Hematopoietic multipotent progenitor cell treated with erythropoietin and hydrocortisone succinate and interleukin-3 and kit ligand, for 8 days (in vitro differentiated cells): ENCODE measurements around the gene TPPP3.

Experiments
- DNase-seq: peaks from one replicate; pipeline ENCODE4 v3.0.0-alpha.2; 2015

TPPP3 gene

GRCh38 chr16:67403976-67404555, 10.8 kb upstream of the TPPP3 start:
- no peak for DNase-seq

DNA sequence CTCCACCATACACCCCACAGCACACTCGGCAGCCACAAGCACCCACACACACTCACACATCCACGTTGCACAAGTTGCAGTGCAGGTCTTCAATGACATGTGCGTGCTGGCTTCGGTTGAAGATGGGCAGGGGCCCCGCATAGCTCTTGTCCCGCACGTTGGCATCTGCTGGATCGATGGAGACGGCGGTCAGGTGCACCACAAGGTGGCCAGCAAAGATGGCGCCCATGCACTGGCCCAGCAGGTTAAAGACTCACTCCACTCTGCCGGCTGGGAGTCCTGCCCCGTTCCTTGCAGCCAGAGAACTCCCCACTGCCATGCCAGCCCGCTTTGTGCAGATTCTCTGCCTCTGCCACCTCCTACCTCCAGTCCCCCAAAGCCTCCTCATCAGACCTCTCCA, 7.6 kb upstream of the TPPP3 start:
- no peak for DNase-seq

GRCh38 chr16:67399749-67400704, 6.7 kb upstream of the TPPP3 start:
- DNase-seq: no peak

DNA sequence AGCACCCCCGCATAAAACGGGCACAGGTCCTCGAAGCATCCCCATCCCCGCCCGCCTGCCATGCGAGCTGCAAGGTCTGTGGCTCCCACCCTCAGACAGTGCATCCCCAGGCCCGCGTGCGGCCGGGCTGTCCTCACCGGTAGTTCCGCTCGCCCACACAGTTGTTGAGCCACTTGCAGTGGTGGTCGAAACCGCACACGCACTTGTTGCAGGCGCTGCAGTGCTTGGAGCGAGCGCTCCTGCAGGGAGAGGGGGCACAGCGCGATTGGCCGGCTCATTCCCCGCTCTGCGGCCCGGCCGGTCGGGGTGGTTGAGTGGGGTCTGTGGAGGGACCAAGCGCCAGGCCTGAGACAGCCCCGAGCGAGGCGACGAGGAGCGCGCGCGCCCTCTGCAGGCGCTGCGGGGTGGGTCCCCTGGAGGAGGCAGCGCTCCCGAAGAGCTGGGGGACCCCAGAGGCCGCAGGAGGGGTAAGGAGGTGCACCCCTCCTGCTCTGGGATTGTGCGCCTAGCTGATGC, 6.0 kb upstream of the TPPP3 start:
- peak; percentile 38 for DNase-seq

DNA sequence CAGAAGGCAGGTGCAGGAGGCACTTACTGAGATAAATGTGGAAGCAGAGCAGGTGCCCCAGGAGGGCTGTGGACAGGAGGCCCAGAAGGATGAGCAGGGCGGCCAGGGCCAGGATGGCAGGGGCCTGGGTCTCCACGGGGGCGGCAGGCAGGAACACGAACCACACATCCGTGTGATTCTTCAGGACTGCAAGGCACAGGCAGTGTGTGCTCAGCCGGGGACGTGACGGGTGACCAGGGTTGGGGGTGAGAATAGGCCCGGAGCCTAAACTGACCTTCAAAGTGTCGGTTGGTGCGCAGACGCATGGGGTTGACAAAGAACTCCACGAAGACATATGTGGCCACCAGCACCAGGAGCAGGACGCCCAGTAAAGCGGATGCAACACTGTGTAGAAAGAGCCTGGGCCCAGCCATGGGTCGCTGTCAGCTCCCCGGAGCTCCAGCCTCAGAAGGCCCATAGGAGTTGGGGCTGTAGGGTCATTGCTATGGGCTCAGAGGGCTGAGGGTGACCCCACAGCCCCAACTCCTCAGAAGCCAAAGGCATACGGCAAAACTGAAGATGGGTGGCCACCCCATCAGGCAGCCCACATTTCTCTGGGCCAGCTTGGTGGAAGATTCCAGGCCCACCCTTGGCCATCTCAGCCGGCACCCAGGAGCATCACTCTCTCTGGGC, 5.4 kb upstream of the TPPP3 start:
- DNase-seq: no peak

DNA sequence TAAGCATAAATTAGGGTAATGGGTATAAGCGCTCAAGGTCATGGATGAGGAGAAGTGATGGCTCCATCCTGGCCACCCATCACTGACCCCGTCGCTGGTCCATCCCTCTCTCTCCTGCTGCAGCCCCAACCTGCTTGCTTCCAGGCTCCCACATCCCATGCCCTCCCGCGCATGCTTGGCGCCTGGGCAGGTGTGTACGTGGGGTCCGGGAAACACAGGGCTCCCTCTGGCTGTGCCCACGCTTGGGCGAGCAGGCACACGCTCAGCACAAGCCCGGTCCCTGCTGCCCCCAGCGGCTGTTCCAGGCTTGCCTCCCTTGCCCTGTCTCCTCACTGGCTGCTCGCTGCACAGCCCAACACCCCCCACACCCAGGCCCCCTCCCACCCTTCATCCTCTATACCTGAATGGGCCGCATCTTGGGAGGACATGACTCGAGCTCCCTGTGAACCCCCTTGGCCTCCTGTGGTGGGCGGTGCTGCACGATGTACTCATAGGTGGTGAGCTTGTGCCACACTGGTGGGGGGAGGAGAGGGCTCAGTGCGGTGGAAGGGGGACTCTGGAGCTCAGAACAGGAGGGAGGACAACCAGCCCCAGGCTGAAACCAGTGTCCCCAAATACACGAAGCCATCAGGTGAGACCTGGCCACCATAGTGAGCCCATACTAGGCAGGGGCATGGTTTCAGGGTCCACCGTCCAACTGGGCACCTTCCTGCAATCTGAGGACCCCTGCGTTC, 4.7 kb upstream of the TPPP3 start:
- no peak for DNase-seq

GRCh38 chr16:67397036-67397801, 3.9 kb upstream of the TPPP3 start:
- DNase-seq: no peak

DNA sequence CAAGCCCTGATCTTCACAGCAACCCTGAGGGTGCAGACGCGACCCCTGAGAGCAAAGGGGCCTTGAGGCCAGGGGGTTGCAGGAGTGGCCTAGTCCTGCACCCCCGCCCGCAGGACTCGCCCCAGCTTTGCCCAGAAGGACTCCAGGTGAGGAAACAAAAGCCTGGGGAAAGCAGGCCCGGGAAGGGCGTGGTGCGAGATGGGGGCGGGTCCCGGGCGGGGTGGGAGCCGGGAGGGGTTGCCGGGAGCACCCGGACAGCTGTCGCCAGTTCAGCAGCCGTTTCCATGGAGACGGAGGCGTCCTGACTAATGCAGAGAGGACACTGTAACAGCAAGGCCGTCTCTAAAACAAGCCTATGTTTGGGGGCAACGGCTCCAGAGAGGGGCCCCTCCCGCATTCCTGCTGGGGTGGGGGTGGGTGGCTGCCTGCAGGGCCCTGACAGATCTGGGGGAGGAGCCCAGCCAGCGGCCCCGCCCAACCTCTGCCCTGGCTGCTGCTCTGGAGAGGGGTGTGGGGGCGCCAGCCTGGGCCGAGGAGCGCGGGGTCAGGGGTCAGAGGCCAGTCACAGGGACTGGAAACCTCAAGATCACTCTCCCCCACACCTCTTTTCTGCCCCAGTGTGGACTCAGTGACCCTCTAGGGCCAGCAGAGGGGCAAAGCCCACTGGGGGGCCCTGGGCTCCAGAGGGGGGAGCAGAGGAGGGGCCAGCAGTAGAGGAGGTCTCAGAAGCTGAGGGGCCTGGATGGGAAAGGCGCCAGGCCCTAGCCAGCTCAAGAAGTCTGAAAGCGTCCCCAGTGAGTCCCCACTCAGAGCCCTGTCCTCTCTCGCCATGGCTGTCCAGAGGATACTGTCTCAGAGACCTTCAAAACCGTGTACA, 3.1 kb upstream of the TPPP3 start:
- peak; percentile 41 for DNase-seq

DNA sequence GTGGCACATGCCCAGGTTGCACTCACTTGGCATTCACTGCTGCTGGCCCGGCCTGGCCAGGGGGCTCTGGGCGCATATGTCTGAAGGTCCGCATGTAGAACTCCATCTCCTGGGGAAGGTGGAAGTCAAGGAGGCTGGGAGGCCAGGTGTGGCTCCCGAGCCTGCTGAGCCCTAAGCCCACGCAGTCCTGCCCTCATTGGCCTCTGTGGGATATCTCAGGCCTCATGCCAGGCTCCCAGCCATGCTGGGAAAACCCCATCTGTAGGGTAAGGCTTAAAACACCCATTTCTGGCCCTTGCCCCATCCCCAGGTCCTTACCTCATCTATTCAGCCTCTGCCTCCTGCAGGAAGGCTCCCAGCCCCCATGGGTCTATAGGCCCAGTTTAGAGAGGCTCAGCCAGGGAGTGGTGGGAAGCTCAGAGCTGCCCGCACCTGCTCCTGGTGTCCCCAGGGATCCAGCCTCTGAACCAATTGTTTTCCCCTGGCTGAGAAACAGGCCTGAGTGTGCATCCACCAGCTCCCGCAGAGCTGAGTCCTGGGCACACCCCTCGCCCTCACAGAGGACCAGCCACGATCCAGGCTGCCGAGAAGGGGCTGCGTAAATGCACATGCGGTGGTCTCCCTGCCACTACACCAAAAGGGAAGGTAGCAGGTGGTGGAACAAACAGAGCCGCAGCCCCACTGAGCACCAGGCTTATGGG, 2.3 kb upstream of the TPPP3 start:
- no peak for DNase-seq

- DNase-seq: no peak
These were observed 1.8 kb upstream of the TPPP3 start for GRCh38 chr16:67395105-67395457.

GRCh38 chr16:67394155-67395104, 1.1 kb upstream of the TPPP3 start:
- no peak for DNase-seq

DNA sequence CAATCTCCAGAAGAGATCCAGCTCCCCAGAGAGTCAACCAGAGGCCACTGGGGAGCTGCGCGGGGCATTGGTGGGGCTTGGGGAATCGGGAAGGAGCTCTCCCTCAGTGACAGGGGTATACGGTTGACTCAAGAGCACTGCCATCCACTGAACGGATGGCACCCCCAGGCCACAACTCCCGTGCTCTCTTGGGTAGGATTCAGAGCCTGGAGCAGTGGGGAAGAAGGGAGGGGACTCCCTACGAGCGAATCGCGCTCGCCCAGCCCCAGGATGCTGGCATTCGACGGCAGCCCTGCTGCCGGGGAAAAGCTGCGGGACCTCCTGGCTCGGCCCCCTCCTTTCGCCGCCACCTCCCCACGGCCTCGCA, 473 bp upstream of the TPPP3 start:
- DNase-seq: no peak

DNA sequence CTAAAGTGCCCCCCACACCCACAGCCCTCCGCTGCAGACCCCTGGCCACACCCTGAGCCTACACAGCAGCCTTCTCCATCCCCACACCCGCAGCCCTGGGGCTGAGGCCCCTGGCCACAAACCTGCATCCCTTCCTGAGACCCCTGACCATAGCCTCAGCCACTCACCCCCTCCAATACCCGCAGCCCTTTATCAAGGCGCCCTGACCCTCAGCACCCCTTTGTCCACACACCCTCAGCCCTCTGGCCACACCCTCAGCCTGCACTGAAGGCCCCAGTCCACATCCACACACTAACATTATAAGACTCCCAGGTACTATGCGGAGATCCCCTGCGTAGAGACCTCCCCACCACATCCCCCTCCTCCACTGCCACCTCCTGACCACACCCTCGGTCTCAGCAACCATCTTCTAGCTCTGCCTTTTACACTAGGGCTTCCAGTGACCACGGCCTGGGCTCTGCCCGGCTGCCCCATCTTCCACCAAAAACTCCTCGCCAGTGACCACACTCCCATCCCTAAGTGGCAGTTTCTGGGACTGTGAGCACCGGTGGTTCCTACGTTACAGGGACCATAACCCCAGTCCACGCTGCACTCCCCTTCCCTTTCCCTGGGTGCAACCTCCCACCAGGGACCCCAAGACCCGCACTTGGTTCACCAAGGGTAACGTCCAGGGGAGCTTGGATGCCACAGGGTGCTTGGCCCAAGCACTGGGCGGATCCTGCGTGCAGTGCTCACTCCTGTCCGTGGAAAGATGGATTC, 818 bp downstream of the TPPP3 start:
- no peak for DNase-seq

GRCh38 chr16:67391424-67392300, 1.6 kb downstream of the TPPP3 start:
- no peak for DNase-seq

DNA sequence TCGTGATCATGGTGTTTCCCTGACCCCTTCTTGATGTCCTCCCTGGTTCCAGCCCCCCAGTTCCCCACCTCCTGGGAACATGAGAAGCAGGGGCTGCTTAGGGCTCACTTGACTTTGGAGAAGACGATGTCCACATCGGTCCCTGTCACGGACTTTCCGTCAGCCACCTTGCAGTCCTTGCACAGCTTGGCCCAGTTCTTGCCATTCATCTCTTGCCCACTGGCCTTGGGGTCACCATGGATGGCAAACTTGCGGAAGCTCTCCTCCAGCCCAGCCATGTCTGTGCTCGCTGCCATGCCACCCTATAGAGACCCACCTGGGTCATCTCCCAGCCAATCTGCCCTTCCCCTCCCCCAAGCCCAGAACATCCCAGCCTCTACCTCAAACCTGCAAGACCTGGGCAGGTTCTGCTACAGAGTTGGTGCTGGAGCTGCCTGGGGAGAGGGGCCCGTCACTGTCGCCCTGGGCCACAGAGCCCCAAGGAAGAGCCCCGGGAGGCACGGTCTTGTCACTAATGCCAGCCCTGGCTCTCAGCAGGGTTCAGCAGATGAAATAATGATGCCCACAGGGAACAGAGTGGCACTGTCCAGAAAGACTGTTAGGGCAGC, 2.4 kb downstream of the TPPP3 start:
- no peak for DNase-seq

DNA sequence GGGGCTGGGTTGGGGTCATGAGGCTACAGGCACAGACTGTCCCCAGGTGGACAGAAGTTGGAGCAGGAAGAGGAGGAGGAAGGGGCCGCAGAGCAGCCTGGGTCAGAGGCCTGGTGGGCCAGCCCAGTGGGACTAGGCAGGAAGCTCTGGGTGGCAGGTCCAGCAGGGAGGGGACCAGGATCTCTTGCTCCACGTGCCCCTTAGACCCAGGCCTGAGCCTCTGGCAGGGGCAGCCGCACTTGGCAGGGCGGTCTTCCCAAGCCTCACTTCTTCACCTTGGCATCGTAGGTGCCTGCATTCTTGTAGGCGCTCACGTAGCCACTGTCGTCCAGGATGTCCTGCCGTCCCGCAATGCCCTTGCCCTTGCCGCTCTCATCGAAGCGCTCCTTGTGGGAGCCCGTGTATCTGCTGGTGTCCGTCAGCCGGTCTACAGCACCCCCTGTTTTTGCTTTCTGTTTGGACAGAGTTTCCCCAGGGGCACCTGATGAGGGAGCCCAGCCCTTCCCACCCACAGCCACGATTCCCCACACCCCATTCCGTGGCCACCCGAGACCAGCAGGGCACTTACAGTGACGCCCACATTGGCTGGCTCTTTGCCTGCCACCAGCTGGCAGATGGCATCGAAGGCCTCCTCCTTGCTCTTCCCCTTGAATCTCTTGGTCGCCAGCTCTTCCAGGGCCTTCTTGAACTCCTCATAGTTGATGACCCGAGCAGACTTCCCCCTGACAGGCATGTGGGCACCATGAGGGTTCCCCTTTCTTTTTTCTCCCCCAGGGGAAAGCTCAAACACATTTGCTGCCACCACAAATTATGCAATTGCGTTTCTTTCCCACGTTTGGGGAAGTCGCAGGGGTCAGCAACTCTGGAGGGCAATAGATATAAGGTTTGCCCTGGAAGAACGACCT, 3.1 kb downstream of the TPPP3 start:
- peak; percentile 6 for DNase-seq
